A673 (cell line): ENCODE results near the gene OR4K2. TPM values are rescaled to one million over a fixed set of nuclear protein-coding genes. Genes with fewer than 3 reads are reported as not detected.

Source experiments
- BruUV-seq: library from RNA; stranded (reverse); fragments of 400-500 nt; replicated peaks from 2 replicates; lab custom pipeline; 2021; lab: Mats Ljungman, UMichigan
- CTCF ChIA-PET: fragments of 300-600 bp; sonication (Branson Sonifier 250); formaldehyde crosslinking; loops from one replicate; lab custom pipeline; 2022; ENCODE audit warnings: antibody characterized with exemption; lab: Charles Lee
- POLR2A ChIA-PET: fragments of 300-600 bp; sonication (Branson Sonifier 250); formaldehyde crosslinking; loops from one replicate; lab custom pipeline; 2022; ENCODE audit warnings: antibody characterized with exemption; ENCODE audit not compliant: low non-redundant PET; lab: Charles Lee
- DNase-seq: peaks from one replicate; pipeline ENCODE4 v3.0.0-alpha.2; 2015; ENCODE audit warnings: low spot score
- H3K27ac ChIP-seq: fragments of 200-600 bp; sonication (generic); 2 replicates; pipeline ENCODE4 v1.5.1; 2016; ENCODE audit warnings: mixed run types, low read depth, mild to moderate bottlenecking, mixed read lengths, antibody characterized with exemption, low read length; ENCODE audit not compliant: poor library complexity, severe bottlenecking
- H3K27me3 ChIP-seq: fragments of 200-600 bp; sonication (generic); replicated peaks from 2 replicates; pipeline ENCODE4 v1.6.1; 2017; ENCODE audit warnings: mixed run types, low read depth, mild to moderate bottlenecking, mixed read lengths, antibody characterized with exemption, low read length; ENCODE audit not compliant: insufficient read depth, poor library complexity
- H3K36me3 ChIP-seq: fragments of 200-600 bp; sonication (generic); 2 replicates; pipeline ENCODE4 v1.6.1; 2016; ENCODE audit warnings: mixed run types, mild to moderate bottlenecking, mixed read lengths, antibody characterized with exemption, low read length; ENCODE audit not compliant: insufficient read depth, poor library complexity, severe bottlenecking
- H3K4me1 ChIP-seq: fragments of 200-600 bp; sonication (generic); 2 replicates; pipeline ENCODE4 v1.6.1; 2017; ENCODE audit warnings: mixed run types, mild to moderate bottlenecking, mixed read lengths, antibody characterized with exemption, low read length; ENCODE audit not compliant: insufficient read depth, poor library complexity, severe bottlenecking
- H3K4me3 ChIP-seq: fragments of 200-600 bp; sonication (generic); 2 replicates; pipeline ENCODE4 v1.5.1; 2016; ENCODE audit warnings: low read depth, mixed run types, mild to moderate bottlenecking, mixed read lengths, low read length; ENCODE audit not compliant: poor library complexity, severe bottlenecking
- H3K9me3 ChIP-seq: fragments of 200-600 bp; sonication (generic); 2 replicates; pipeline ENCODE4 v1.6.1; 2016; ENCODE audit warnings: mixed run types, low read depth, mild to moderate bottlenecking, mixed read lengths, antibody characterized with exemption, low read length; ENCODE audit not compliant: poor library complexity, severe bottlenecking
- CTCF ChIP-seq: fragments of 300-800, 200-600 bp; sonication (generic); conservative IDR thresholded peaks from 2 replicates; pipeline ENCODE4 v1.5.1; 2017; ENCODE audit warnings: low read depth, mild to moderate bottlenecking, antibody characterized with exemption, low read length, moderate library complexity, mixed read lengths
- EZH2 ChIP-seq: fragments of 200-600 bp; sonication (generic); IDR thresholded peaks from 2 replicates; pipeline ENCODE4 v1.6.1; 2017; ENCODE audit warnings: borderline replicate concordance, low read depth, mild to moderate bottlenecking, mixed read lengths, antibody characterized with exemption, low read length; ENCODE audit not compliant: poor library complexity, severe bottlenecking
- intact Hi-C: fragments of 100-400 bp; cut with micrococcal nuclease; formaldehyde crosslinking; loops from one replicate; pipeline ENCODE4 v1.10.0; 2022; ENCODE audit not compliant: unreplicated experiment
- total RNA-seq: library from RNA; stranded (reverse); gene quantifications from 2 replicates; pipeline ENCODE4 v1.2.3, GENCODE V29; 2021

Gene OR4K2
- total RNA-seq, 1 experiment from 2014 or later = not detected

- CTCF ChIA-PET = no interaction called here
- intact Hi-C loops = no loop called here
- BruUV-seq = no TSS peak
- H3K4me1 ChIP-seq = no peaks in the 10 kb centered on the region
- no peak for TF ChIP-seq EZH2
- TF ChIP-seq CTCF = peak; percentile 69
- peak; percentile 14 for DNase-seq
- H3K27me3 ChIP-seq = no peaks in the 10 kb centered on the region
- no peak overlapping the region for H3K4me3 ChIP-seq
- POLR2A ChIA-PET = no interaction called here
- H3K9me3 ChIP-seq = peaks cover 2% of the 10 kb centered on the region
- no peak overlapping the region for H3K27ac ChIP-seq
- no peaks in the 10 kb centered on the region for H3K36me3 ChIP-seq
These were observed 3.2 kb downstream of the OR4K2 start for GRCh38 chr14:19878029-19878642.

- CTCF ChIA-PET = no interaction called here
These were observed 20.3 kb downstream of the OR4K2 start for GRCh38 chr14:19895282-19895681.

GRCh38 chr14:19900999-19901398 is 26.1 kb downstream of the OR4K2 start:
- Histone ChIP-seq H3K9me3 (peaks cover 45% of the 10 kb centered on the region), H3K4me3 (no peak overlapping the region), H3K4me1 (no peaks in the 10 kb centered on the region), H3K27ac (no peak overlapping the region), H3K27me3 (no peaks in the 10 kb centered on the region), H3K36me3 (no peaks in the 10 kb centered on the region)
- DNase-seq = no peak
- intact Hi-C loops = no loop called here
- ChIA-PET POLR2A (no interaction called here), CTCF (no interaction called here)
- no peak for TF ChIP-seq EZH2
- TF ChIP-seq CTCF = no peak
- BruUV-seq = no TSS peak

More at GRCh38 chr14:19895282-19895681, 20.3 kb downstream of the OR4K2 start:
- Histone ChIP-seq H3K27me3 (no peaks in the 10 kb centered on the region), H3K4me1 (no peaks in the 10 kb centered on the region), H3K4me3 (no peak overlapping the region), H3K27ac (no peak overlapping the region), H3K9me3 (peaks cover 47% of the 10 kb centered on the region), H3K36me3 (no peaks in the 10 kb centered on the region)
- no peak for DNase-seq
- BruUV-seq = no TSS peak
- TF ChIP-seq EZH2 (no peak), CTCF (no peak)
- POLR2A ChIA-PET = no interaction called here
- intact Hi-C loops = no loop called here
